ENCODE results near the gene ST6GAL1. TPM values are rescaled to one million over a fixed set of nuclear protein-coding genes. Genes with fewer than 3 reads are reported as not detected.

ST6GAL1 gene
- polyA plus RNA-seq, 1 of the 3 experiments (the other 2 are of a cell fraction), result 3.9 TPM

DNA sequence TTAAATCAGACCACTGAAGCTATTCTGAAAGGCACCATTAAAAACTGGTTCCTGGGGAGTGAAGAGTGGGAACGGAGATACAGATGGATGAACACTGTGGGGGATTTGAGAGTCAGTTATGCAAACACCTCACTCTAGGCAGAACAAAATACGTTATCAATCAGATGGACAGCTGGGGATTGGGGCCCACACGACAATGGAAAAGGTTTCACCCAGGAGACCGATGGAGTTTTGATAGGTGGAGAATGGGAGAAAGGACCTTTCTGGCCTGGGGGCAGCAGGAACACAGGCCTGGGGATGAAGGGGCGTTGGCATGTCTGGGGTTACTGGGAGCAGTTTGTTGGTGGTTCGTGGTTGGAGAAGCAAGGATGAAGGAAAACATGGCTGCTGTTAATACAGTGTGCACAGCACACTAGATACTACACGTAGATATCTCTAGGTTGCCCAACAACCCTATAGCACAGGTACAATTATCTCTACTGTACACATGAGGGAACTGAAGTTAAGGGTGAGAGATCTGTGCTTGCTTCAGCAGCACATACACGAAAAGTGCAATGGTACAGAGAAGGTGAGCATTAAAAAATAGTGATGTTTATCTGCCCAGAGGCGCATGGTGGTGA is 16.5 kb downstream of the ST6GAL1 start (continued):
- TF ChIP-seq, protein P1, sequence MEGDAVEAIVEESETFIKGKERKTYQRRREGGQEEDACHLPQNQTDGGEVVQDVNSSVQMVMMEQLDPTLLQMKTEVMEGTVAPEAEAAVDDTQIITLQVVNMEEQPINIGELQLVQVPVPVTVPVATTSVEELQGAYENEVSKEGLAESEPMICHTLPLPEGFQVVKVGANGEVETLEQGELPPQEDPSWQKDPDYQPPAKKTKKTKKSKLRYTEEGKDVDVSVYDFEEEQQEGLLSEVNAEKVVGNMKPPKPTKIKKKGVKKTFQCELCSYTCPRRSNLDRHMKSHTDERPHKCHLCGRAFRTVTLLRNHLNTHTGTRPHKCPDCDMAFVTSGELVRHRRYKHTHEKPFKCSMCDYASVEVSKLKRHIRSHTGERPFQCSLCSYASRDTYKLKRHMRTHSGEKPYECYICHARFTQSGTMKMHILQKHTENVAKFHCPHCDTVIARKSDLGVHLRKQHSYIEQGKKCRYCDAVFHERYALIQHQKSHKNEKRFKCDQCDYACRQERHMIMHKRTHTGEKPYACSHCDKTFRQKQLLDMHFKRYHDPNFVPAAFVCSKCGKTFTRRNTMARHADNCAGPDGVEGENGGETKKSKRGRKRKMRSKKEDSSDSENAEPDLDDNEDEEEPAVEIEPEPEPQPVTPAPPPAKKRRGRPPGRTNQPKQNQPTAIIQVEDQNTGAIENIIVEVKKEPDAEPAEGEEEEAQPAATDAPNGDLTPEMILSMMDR (IDR thresholded peaks at IDR 0.05), result no peak
- TF ChIP-seq, protein P2, sequence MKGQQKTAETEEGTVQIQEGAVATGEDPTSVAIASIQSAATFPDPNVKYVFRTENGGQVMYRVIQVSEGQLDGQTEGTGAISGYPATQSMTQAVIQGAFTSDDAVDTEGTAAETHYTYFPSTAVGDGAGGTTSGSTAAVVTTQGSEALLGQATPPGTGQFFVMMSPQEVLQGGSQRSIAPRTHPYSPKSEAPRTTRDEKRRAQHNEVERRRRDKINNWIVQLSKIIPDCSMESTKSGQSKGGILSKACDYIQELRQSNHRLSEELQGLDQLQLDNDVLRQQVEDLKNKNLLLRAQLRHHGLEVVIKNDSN (IDR thresholded peaks at IDR 0.05; ENCODE audit: borderline replicate concordance, low read depth), result no peak
- TF ChIP-seq TCF12 (IDR thresholded peaks at IDR 0.05), result no peak

DNA sequence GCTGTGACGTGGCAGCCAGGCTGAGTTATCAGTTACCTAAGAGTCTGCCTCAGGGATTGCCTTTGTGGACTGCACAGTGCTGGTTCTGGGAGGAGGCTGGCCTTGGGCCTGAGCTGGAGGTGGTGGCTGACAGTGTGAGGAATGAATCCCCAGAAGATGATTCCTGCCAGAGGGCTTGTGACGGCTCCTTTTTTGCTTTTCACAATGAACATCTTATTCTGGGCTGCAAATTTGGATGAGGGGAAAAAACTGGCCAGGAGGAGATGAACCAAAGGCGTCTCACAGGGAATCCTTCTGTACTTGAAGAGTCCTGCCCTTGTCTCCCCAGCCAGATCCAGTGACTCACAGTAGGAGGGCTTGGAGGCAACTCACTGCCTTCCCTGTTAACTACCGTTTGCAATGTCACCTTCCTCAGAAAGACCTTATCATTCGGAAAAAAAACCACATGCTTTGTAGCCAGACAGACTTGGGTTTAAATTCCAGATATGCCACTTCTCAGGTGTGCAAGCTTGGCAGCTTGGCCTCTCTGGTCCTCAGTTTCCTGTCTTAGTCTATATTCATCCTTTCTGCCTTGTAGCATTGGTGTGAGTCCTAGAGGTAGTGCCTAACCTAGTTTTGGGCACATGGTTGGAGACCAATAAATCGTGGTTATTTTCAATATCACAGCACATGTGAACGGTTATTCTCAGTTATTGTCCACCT is 19.1 kb downstream of the ST6GAL1 start:
- Histone ChIP-seq H3K79me2 (ENCODE audit: insufficient read depth) (no peaks in the 10 kb centered on the region), H3K4me1 (ENCODE audit: control insufficient read depth in 1 of 2, insufficient read depth in 2 of 2, low read depth in 1 of 2, low read length in 1 of 2) (peaks cover 0 to 9% of the 10 kb centered on the region in 2 experiments; a peak in 1 of 4 replicates), H3K27me3 (ENCODE audit: insufficient read depth) (no peaks in the 10 kb centered on the region), H3K4me2 (no peak overlapping the region), H3K9me3 (no peaks in the 10 kb centered on the region), H2AFZ (ENCODE audit: low read depth) (no peak overlapping the region), H3K36me3 (replicated peaks in 1 of 2; ENCODE audit: control insufficient read depth in 1 of 2, insufficient read depth in 2 of 2, low read length in 1 of 2) (no peaks in the 10 kb centered on the region), H3F3A (replicated peaks; ENCODE audit: insufficient read depth) (no peaks in the 10 kb centered on the region), H3K27ac (ENCODE audit: low read depth in 2 of 2, low read length in 1 of 2) (no peak overlapping the region), H3K9me2 (no peaks in the 10 kb centered on the region), H3K9ac (no peak overlapping the region), H4K20me1 (ENCODE audit: insufficient read depth) (no peaks in the 10 kb centered on the region), H3K4me3 (ENCODE audit: low read depth in 2 of 2, low read length in 1 of 2) (no peak overlapping the region)
- no peak for DNase-seq
- CTCF ChIA-PET, result interaction anchor here (0.9 to 1.1 kb wide), 2 partner anchors 18 to 20 kb away, joined by 3 read pairs; no protein-coding TSS in a partner anchor
- TF ChIP-seq GATA2 (CRISPR knock-in tag; IDR thresholded peaks at IDR 0.05), result no peak
- TF ChIP-seq, protein P3, sequence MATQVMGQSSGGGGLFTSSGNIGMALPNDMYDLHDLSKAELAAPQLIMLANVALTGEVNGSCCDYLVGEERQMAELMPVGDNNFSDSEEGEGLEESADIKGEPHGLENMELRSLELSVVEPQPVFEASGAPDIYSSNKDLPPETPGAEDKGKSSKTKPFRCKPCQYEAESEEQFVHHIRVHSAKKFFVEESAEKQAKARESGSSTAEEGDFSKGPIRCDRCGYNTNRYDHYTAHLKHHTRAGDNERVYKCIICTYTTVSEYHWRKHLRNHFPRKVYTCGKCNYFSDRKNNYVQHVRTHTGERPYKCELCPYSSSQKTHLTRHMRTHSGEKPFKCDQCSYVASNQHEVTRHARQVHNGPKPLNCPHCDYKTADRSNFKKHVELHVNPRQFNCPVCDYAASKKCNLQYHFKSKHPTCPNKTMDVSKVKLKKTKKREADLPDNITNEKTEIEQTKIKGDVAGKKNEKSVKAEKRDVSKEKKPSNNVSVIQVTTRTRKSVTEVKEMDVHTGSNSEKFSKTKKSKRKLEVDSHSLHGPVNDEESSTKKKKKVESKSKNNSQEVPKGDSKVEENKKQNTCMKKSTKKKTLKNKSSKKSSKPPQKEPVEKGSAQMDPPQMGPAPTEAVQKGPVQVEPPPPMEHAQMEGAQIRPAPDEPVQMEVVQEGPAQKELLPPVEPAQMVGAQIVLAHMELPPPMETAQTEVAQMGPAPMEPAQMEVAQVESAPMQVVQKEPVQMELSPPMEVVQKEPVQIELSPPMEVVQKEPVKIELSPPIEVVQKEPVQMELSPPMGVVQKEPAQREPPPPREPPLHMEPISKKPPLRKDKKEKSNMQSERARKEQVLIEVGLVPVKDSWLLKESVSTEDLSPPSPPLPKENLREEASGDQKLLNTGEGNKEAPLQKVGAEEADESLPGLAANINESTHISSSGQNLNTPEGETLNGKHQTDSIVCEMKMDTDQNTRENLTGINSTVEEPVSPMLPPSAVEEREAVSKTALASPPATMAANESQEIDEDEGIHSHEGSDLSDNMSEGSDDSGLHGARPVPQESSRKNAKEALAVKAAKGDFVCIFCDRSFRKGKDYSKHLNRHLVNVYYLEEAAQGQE (IDR thresholded peaks at IDR 0.05; ENCODE audit: low read depth, low read length), result no peak
- TF ChIP-seq, protein P4, sequence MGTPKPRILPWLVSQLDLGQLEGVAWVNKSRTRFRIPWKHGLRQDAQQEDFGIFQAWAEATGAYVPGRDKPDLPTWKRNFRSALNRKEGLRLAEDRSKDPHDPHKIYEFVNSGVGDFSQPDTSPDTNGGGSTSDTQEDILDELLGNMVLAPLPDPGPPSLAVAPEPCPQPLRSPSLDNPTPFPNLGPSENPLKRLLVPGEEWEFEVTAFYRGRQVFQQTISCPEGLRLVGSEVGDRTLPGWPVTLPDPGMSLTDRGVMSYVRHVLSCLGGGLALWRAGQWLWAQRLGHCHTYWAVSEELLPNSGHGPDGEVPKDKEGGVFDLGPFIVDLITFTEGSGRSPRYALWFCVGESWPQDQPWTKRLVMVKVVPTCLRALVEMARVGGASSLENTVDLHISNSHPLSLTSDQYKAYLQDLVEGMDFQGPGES (IDR thresholded peaks at IDR 0.05; ENCODE audit: low read depth, low read length), result no peak
- no peak for TF ChIP-seq GABPA (IDR thresholded peaks at IDR 0.05; ENCODE audit: low read depth)
- TF ChIP-seq ELF1 (IDR thresholded peaks at IDR 0.05), result no peak
- no peak for TF ChIP-seq RXRA (IDR thresholded peaks at IDR 0.05; ENCODE audit: borderline replicate concordance, low read depth)
- no peak for TF ChIP-seq MXI1 (IDR thresholded peaks at IDR 0.05; ENCODE audit: low read depth, low read length)
- TF ChIP-seq, protein P5, sequence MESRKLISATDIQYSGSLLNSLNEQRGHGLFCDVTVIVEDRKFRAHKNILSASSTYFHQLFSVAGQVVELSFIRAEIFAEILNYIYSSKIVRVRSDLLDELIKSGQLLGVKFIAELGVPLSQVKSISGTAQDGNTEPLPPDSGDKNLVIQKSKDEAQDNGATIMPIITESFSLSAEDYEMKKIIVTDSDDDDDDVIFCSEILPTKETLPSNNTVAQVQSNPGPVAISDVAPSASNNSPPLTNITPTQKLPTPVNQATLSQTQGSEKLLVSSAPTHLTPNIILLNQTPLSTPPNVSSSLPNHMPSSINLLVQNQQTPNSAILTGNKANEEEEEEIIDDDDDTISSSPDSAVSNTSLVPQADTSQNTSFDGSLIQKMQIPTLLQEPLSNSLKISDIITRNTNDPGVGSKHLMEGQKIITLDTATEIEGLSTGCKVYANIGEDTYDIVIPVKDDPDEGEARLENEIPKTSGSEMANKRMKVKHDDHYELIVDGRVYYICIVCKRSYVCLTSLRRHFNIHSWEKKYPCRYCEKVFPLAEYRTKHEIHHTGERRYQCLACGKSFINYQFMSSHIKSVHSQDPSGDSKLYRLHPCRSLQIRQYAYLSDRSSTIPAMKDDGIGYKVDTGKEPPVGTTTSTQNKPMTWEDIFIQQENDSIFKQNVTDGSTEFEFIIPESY (IDR thresholded peaks at IDR 0.05; ENCODE audit: borderline replicate concordance, low read depth), result no peak
- no peak for TF ChIP-seq NFIC (IDR thresholded peaks at IDR 0.05; ENCODE audit: borderline replicate concordance)
- no peak for TF ChIP-seq RFX5 (IDR thresholded peaks at IDR 0.05; ENCODE audit: low read length)
- no peak for TF ChIP-seq YY1 (IDR thresholded peaks at IDR 0.05; ENCODE audit: low read depth)
- 74% methylated on average over 7 of the region's 7 CpGs for WGBS (ENCODE audit: low lambda C conversion rate)
- POLR2A ChIA-PET, result no interaction called here

Data from SK-N-SH (cell line).